GM15510 (cell line): Measurements from ENCODE around the gene OMA1.

ENCODE experiments used
- POLR2A ChIP-seq: IDR thresholded peaks from 3 replicates; pipeline ENCODE4 v1.6.1; 2011; ENCODE audit warnings: borderline replicate concordance; ENCODE audit not compliant: insufficient read length; ENCODE audit errors: extremely low read depth

Gene OMA1

DNA sequence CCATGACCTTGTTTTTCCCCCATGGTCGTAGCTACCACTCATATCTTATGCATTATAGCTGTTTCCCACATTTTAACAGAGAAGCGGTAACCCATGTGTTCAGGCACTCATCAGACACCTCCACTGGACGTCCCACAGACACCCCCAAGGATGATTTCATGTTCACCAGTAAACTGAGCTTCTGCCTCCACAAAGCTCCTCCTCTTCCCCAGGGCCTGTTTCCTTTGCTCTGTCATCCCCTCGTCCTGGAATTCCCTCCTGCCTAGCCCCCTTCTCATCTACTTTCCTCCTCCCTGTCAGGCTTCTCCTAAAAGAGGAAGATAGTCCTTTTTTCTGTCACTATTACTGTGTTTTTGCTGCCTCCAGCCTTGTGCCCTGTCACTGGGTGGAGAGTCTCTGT, 111.2 kb downstream of the OMA1 start:
- TF ChIP-seq POLR2A: no peak

DNA sequence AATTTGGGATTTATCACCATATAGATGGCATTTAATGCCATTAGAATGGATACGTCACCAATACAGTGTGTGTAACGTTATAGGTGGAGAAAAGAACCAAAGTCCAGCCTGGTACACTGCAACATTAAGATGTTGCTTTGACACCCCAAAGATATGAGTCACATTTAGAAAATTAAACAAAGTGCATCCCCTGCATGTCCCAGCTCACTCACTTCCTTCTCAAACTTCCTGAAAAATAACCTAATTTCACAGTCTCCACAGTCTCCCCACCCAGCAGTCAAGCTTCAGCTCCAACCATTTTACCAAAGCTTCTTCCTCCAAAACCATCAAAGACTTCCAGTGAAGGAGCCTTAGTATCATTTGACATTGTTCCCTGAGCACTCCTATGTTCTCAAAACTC, 111.9 kb downstream of the OMA1 start:
- TF ChIP-seq POLR2A: no peak

DNA sequence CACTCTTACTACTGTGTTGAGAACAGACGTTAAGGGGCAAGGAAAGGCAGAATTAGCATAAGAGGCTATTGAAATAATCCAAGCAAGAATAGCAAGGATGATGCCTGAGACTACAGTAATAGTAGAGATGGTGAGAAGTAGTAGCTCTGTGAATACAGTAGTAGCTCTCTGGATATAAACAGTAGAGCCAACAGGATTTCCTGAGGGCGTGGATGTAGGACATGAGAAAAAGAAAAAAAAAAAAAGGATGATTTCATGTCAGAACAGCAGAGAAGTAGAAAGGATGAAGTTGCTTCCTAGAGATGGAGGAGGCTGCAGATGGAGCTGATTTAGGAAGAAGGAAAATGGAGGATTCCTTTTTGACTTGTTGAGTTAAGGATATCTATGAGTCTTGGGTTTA, 112.3 kb downstream of the OMA1 start:
- TF ChIP-seq POLR2A: no peak

DNA sequence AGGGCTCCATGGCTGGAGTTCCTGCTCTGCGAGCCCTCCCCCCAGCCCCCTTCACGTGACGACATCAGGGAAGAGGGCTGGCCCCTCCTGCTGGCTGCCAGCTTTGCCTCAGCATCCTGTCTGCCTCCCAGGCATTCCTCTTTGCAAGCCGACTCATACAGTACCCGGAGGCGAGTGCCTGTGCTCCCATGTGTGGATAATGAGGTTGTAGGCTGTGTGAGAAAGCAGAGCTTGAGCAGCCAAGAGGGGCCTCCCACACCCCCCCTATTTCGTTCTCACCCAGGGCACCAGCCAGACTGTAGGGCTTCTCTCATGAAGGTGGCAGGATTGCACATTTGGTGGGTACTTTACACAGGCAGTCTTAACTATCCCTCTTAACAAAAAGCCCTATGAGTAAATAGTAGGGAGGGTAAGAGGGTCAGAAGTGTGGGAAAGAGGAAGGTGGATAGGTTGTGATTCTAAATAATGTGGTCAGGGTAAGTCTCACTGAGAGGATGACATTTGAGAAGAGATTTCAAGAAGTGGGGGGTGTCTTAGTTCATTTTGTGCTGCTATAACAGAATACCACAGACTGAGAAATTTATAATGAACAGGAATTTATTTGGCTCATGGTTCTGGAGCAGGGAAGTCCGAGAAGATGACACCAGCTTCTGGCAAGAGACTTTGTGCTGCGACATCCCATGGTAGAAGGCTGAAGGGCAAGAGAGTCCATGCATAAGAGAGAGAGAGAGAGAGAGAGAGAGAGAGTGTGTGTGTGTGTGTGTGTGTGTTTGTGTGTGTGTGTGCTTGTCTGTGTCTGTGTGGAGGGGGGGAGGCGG, 113.5 kb downstream of the OMA1 start:
- no peak for TF ChIP-seq POLR2A

DNA sequence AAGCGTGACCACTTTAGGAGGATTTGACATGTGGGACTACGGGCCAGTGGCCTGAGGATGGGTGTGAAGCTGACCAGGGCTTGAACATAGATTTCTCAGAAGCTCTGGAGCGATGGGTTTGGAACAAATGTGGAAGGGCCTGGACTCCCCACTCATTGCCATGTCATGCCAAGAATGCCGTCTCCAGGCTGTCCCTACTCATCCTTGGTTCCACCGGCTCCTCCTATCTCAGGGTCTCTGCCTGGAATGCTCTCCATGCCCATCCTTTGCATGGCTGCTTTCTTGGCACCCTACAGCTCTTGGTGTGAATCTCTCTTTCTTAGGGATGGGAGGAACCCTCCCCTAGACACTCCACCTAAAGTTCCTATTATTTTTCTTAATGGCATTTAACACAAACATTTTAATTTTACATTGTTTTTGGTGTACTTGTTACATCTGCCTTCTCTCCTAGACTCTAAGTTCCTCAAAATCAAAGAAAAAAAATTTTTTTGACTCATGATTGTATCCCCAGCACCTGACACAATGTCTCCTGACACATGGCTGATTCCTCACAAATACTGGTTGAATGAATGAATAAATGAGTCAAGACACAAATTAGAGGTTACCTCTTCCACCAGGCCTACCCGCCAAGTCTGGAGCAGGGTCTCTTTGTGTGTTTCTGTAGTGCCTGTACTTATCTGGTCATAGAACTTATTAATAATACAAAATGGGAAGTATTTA, 114.5 kb downstream of the OMA1 start:
- no peak for TF ChIP-seq POLR2A
